GM18861 (cell line): ENCODE results near the gene ANKRD10.
"Not testable (repeated sequence)": the region's sequence is repeated elsewhere in the genome, so short reads cannot be mapped to it uniquely, and the experiment has no call there.

ENCODE experiments used
- ATAC-seq: cut with Tn5 transposase; IDR thresholded peaks from one replicate; pipeline ENCODE4 v1.9.1; 2021; ENCODE audit not compliant: unreplicated experiment

Gene ANKRD10

GRCh38 chr13:110869231-110869804 lies 45.6 kb downstream of the ANKRD10 start:
- no peak for ATAC-seq

GRCh38 chr13:110868720-110869119 lies 46.1 kb downstream of the ANKRD10 start:
- ATAC-seq = no peak

GRCh38 chr13:110867380-110867779 lies 47.5 kb downstream of the ANKRD10 start:
- ATAC-seq = no peak

- no peak for ATAC-seq
Measured at GRCh38 chr13:110866491-110867170, 48.2 kb downstream of the ANKRD10 start.

GRCh38 chr13:110863685-110864084 lies 51.2 kb downstream of the ANKRD10 start:
- no peak for ATAC-seq

- no peak for ATAC-seq
Measured at GRCh38 chr13:110860983-110861382, 53.9 kb downstream of the ANKRD10 start.

GRCh38 chr13:110856942-110857835 lies 57.7 kb downstream of the ANKRD10 start:
- no peak for ATAC-seq

GRCh38 chr13:110855363-110855762 lies 59.5 kb downstream of the ANKRD10 start:
- no peak for ATAC-seq

- ATAC-seq = no peak
Measured at GRCh38 chr13:110854866-110855265, 60.0 kb downstream of the ANKRD10 start.

- ATAC-seq = no peak
Measured at GRCh38 chr13:110853235-110853721, 61.6 kb downstream of the ANKRD10 start.

- no peak for ATAC-seq
Measured at GRCh38 chr13:110850840-110851239, 64.0 kb downstream of the ANKRD10 start.

- ATAC-seq = no peak
Measured at GRCh38 chr13:110850006-110850405, 64.9 kb downstream of the ANKRD10 start.

- no peak for ATAC-seq
Measured at GRCh38 chr13:110845520-110845919, 69.3 kb downstream of the ANKRD10 start.

- no peak for ATAC-seq
Measured at GRCh38 chr13:110841846-110842245, 73.0 kb downstream of the ANKRD10 start.

- no peak for ATAC-seq
Measured at GRCh38 chr13:110841406-110841805, 73.5 kb downstream of the ANKRD10 start.

- ATAC-seq = no peak
Measured at GRCh38 chr13:110838867-110839538, 75.9 kb downstream of the ANKRD10 start.

- no peak for ATAC-seq
Measured at GRCh38 chr13:110838116-110838515, 76.8 kb downstream of the ANKRD10 start.

- not testable (repeated sequence) for ATAC-seq
Measured at GRCh38 chr13:110837397-110838061, 77.3 kb downstream of the ANKRD10 start.

GRCh38 chr13:110836605-110836903 lies 78.3 kb downstream of the ANKRD10 start:
- ATAC-seq = no peak

GRCh38 chr13:110835721-110836604 lies 78.9 kb downstream of the ANKRD10 start:
- no peak for ATAC-seq
